Measurements from ENCODE around the gene CEP192.
"Not testable (repeated sequence)": the region's sequence is repeated elsewhere in the genome, so short reads cannot be mapped to it uniquely, and the experiment has no call there.

Gene CEP192

GRCh38 chr18:13032173-13032572 lies 41.0 kb downstream of the CEP192 start:
- DNase-seq: no peak

- DNase-seq: peak; percentile 51
Measured at GRCh38 chr18:13035249-13035914, 44.2 kb downstream of the CEP192 start.

GRCh38 chr18:13036622-13037320 lies 45.6 kb downstream of the CEP192 start:
- peak; percentile 14 for DNase-seq

- peak; percentile 10 for DNase-seq
Measured at GRCh38 chr18:13039806-13040205, 48.6 kb downstream of the CEP192 start.

GRCh38 chr18:13043066-13043465 lies 51.9 kb downstream of the CEP192 start:
- DNase-seq: no peak

- DNase-seq: peak; percentile 23
Measured at GRCh38 chr18:13048061-13048595, 57.0 kb downstream of the CEP192 start.

- no peak for DNase-seq
Measured at GRCh38 chr18:13051159-13051558, 60.0 kb downstream of the CEP192 start.

GRCh38 chr18:13051950-13052349 lies 60.8 kb downstream of the CEP192 start:
- no peak for DNase-seq

- no peak for DNase-seq
Measured at GRCh38 chr18:13054336-13054735, 63.2 kb downstream of the CEP192 start.

- no peak for DNase-seq
Measured at GRCh38 chr18:13061630-13062189, 70.5 kb downstream of the CEP192 start.

- no peak for DNase-seq
Measured at GRCh38 chr18:13067124-13067523, 76.0 kb downstream of the CEP192 start.

- no peak for DNase-seq
Measured at GRCh38 chr18:13067966-13068365, 76.8 kb downstream of the CEP192 start.

- DNase-seq: no peak
Measured at GRCh38 chr18:13070460-13070859, 79.3 kb downstream of the CEP192 start.

- DNase-seq: no peak
Measured at GRCh38 chr18:13076886-13077285, 85.7 kb downstream of the CEP192 start.

- no peak for DNase-seq
Measured at GRCh38 chr18:13077473-13077872, 86.3 kb downstream of the CEP192 start.

- not testable (repeated sequence) for DNase-seq
Measured at GRCh38 chr18:13078065-13078464, 86.9 kb downstream of the CEP192 start.

GRCh38 chr18:13086906-13087305 lies 95.7 kb downstream of the CEP192 start:
- DNase-seq: no peak

GRCh38 chr18:13095466-13095865 lies 104.3 kb downstream of the CEP192 start:
- DNase-seq: no peak

- no peak for DNase-seq
Measured at GRCh38 chr18:13096232-13096631, 105.1 kb downstream of the CEP192 start.

- DNase-seq: no peak
Measured at GRCh38 chr18:13096719-13097118, 105.6 kb downstream of the CEP192 start.

- not testable (repeated sequence) for DNase-seq
Measured at GRCh38 chr18:13098104-13098503, 106.9 kb downstream of the CEP192 start.

GRCh38 chr18:13099113-13099512 lies 108.0 kb downstream of the CEP192 start:
- DNase-seq: peak; percentile 2

GRCh38 chr18:13100942-13101658 lies 109.9 kb downstream of the CEP192 start:
- DNase-seq: no peak

Measured in fibroblast of skin of abdomen (primary cell).